ENCODE data around the gene CEACAM3.
A peak's percentile ranks its signal among the peaks of the same experiment; 100 is the strongest.
"Not testable (repeated sequence)": the region's sequence is repeated elsewhere in the genome, so short reads cannot be mapped to it uniquely, and the experiment has no call there.

The CEACAM3 gene

DNA sequence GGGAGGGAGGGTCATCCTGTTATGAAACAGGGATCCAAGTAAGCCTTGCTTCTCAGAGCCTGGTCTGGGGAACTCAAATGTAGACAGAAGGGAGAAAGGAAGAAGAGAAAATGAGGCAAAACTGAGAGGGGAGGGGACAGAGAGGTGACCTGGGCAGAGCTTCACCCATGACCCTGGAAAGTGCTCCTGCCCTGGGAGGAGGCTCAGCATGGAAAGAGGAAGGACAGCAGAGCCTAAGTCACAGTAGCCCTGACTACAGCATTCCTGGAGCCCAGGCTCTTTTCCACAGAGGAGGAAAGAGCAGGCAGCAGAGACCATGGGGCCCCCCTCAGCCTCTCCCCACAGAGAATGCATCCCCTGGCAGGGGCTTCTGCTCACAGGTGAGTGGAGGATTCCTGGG, at the start of gene CEACAM3:
CEACAM3 (plus strand) TSS at position 226 of the 400 bp plus-strand sequence; CDS start at position 317, 91 bp downstream.
- no peak for DNase-seq

DNA sequence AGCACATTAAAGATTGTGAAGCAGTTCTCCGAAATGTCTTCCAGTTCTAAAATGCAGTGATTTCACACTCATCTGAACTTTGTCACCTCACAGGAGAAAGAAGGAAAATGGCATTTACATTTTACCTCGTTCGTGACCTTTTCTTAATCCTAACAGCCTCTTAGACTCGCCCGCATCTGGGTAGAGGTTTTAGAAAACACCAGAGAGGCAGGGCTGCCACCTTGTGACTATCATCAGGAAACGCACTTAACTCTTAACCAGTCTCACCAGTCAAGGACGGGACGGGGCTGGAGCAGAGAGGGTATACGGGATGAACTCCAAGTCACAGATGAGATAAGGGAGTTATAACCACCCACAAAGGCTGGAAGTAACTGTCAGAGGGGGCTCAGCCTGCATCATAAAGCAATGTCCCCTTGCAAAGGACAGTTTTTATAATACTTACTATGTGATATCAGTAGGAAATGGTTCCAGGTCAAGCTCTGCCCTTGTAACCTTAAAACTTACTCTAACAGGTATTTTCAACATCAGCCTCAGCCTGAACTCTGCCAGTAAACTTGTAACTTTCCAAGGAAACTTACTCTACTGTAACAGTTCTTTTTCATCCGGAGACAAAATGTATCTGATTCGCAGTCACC, 49.7 kb upstream of the CEACAM3 start:
- peak; percentile 55 for DNase-seq

DNA sequence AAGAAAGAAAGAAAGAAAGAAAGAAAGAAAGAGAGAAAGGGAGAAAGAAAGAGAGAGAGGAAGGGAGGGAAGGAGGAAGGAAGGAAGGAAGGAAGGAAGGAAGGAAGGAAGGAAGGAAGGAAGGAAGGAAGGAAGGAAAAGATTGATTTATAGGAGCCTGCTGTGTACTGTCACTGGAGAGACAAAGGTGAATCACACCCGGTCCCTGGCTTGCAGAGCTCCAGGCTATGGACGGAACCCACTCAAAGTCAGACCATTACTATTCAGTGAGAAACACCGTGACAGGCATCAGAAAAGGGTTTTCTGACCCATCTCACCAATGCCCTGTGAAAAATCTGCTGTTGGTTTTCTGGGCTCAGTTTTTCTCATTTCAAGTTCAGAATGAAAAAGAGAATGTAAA, 48.4 kb upstream of the CEACAM3 start:
- DNase-seq = no peak

DNA sequence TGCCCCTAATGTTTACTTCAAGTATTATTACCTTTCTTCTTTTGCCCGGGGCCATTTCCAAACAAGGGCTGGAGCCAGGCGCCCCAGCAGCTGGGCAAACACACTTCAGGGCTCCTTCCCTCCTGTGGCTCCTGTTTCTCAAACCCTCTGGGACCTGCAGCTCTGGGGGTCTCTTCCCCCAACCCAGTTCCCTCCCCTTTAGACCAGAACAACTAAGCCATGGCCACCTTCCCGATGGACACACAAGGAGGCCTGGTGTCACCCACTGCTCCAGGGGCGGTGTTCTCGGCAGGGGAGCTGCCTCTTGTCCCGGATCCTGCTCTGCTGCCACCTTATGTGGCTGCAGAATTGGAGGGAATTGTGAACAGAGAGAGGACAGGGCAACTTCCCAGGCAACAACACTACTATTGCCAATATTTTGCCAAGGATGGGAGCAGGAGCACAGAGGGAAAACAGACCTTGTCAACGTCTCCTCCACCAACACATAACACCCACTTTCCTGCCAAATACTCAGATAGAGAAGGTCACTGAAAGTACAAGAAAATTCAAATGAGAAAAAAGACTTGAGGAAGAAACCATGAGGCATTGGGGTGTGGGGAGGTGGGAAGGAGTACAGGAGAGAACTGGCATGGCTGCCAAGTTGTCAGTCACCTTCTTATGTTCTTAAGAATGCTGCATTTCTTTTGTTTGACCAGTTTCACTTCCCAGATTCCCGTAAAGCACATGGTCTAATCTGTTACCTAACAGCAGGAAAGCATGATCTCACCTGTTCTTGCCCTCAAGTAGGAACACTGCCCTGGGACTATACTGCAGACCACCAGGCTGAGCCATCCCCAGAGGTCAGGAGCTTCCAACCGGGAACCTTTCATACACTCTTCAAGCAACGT, 45.9 kb upstream of the CEACAM3 start:
- DNase-seq = not testable (repeated sequence)

DNA sequence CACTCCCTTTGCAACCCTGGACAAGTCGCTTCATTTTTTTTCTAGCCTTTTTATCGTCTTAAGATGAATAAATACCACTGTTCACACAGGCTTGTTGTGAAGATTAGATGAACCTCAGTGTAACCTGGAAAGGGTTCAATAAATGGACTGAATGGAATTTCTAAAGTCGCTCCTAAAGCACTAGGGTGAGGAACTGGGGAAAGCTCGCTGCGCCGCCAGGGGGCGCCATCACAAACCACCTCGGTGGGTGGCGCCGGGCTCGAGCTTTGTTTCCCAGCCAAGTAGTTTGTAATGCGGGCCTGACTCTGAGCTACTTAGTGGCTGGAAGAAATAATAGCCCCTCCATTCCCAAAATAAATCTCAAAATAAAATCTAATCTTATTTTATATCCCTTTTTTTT, 43.2 kb upstream of the CEACAM3 start:
- DNase-seq = peak; percentile 20

DNA sequence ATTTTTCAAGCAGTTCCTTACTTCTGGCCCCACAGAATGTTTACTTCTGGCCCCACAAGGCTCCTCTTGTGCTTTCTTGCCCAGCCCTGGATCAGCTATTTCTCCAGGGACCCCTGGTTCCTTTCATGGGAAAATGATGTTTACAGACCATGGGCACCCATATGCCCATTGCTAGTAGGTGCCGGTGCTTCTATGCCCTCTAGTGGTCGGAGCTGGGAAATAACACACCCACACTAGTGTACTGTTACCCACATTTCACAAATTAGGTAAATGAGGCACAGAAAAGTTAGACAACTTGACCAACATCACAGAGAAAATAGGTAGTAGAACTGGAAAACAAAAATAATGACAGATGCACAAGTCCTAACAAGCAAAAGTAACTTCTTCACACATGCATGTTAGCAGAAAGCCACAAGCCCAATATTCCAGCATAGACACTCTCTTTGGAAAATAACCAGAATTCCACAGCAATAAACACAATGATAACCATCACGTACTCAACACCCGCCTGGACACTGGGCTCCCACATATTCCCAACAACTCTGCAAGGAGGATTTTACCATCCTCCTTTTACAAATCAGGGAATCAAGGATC, 42.4 kb upstream of the CEACAM3 start:
- peak; percentile 29 for DNase-seq

DNA sequence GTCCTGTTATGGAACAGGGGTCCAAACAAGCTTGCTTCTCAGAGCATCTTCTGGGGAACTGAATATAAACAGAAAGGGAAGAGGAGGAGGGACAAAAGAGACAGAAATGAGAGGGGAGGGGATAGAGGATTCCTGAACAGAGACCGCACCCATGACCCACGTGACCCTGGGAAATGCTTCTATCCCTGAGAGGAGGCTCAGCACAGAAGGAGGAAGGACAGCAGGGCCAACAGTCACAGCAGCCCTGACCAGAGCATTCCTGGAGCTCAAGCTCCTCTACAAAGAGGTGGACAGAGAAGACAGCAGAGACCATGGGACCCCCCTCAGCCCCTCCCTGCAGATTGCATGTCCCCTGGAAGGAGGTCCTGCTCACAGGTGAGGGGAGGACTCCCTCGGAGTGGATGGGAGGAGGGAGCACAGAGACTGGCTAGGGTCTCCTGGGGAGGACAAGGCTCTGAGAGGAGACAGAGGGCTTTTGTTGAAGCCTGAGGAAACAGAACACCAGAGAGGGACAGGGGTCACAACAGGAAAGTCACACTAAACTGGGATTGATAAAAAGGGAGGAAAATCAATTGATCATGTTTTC, 41.0 kb upstream of the CEACAM3 start, which contains the start of gene CEACAM6:
CEACAM6 (plus strand) TSS at position 203 of the 586 bp plus-strand sequence; CDS start at position 312, 109 bp downstream.
- no peak for DNase-seq

DNA sequence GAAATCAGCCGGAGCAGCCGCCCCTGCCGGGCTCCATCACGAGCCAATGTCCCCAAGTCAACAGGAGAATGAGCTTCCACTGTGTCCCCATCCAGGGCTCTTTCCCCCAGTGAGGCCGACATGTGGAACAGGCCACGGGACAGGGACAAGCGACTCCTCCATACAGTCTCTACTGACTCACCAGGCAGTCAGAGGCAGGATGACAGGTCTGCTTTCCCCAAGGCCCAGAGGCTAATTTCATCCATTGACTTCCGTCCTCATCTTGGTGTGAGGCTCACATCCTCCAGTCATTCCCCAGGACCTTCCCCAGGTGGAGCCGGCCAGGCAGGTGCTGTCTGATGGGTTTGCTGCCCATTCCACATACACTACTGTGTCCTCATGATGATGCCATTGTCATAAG, 37.5 kb upstream of the CEACAM3 start:
- DNase-seq = no peak

DNA sequence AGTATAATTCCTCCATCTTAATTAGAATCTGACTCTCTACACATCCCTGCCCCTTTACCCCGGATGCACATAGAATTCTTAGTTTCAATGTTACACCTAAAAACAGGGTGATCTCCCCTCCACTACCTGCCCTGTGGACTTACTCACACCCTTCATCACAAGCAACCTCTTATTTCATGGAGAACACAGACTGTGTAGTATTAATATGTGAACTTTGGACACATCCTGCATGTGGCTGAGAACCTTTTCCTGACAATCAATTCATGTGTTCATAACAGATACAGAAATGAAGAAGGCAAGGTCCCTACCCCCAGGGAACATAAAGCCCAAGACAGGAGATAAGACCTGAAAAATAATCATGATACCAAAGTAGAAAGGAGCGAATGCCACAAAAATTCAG, 29.3 kb upstream of the CEACAM3 start:
- no peak for DNase-seq

DNA sequence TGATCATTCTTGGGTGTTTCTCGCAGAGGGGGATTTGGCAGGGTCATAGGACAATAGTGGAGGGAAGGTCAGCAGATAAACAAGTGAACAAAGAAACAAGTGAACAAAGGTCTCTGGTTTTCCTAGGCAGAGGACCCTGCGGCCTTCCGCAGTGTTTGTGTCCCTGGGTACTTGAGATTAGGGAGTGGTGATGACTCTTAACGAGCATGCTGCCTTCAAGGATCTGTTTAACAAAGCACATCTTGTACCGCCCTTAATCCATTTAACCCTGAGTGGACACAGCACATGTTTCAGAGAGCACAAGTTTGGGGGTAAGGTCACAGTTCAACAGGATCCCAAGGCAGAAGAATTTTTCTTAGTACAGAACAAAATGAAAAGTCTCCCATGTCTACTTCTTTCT, 28.3 kb upstream of the CEACAM3 start:
- DNase-seq = not testable (repeated sequence)

DNA sequence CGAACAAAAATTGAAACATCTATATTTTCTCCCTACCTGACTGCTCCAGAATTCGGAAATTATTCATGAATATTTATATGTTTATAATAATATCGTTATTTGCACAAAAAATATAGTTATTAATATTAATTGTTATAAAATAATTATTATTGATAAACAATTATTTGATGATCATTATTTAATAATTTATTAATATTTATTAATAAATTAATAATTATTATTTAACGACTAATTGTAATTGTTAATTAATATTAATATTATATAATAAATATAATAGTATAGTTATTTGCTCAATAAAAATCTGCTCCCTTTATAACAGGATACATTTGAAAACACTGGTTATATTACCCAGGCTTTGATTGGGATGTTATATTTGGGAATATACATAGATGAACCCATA, 26.8 kb upstream of the CEACAM3 start:
- DNase-seq = no peak

DNA sequence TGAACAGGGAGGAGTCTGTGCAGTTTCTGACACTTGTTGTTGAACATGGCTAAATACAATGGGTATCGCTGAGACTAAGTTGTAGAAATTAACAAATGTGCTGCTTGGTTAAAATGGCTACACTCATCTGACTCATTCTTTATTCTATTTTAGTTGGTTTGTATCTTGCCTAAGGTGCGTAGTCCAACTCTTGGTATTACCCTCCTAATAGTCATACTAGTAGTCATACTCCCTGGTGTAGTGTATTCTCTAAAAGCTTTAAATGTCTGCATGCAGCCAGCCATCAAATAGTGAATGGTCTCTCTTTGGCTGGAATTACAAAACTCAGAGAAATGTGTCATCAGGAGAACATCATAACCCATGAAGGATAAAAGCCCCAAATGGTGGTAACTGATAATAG, 25.0 kb upstream of the CEACAM3 start:
- DNase-seq = no peak

DNA sequence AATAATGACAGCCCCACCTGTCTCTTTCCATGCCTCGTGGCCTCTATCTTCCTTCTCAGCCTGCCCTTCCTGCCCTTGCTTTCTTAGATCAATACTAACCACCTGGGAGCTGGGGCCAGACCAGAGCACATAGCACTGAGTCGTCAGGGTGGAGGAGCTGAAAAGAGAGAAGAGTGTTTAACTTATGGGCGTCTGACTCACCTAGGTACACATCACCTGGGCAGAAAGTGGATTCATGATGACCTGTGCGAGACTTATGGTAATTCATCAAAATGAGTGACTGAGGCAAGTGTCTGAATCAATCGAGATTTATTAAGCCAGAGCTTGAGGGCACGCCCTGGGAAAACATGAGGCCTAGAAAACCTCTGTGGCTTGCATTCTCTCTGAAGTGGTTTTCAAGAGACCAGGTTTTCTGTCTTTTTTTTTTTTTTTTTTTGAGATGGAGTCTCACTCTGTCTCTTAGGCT, 21.8 kb upstream of the CEACAM3 start:
- no peak for DNase-seq

DNA sequence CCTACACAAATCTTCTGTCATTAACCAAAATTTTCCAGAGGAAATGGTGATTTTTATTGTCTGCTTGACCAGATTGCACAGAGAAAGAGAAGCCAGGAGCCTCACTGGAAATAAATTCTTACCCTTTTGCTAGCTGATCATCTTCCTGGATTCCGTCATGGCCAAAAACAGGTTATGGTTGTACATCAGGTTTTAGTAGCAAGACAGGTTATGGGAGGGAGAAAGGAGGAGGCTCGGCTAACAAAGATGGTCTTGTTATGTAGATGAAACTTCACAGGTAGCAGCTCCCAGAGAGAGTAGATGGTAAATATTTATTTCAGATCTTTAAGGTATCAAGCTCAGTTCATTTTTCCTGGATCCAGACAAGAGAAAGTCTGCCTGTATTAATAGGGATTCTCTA, 19.7 kb upstream of the CEACAM3 start:
- DNase-seq = no peak

DNA sequence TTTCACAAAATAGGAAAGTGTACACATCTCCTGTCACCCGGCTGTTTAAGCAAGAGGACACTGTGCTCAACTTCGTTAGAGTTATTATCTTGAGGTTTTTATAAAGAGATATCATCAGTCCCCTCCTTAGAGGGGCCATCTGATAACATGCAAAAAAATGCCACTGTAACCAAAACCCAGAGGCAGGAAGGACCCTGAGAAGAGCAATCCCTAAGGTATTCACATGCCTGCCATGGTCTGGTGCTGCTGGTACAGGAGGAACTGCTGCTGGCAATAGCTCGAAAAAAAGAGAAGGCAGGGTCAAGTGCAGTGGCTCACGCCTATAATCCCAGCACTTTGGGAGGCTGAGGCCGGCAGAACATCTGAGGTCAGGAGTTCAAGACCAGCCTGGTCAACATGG, 12.8 kb upstream of the CEACAM3 start:
- no peak for DNase-seq

DNA sequence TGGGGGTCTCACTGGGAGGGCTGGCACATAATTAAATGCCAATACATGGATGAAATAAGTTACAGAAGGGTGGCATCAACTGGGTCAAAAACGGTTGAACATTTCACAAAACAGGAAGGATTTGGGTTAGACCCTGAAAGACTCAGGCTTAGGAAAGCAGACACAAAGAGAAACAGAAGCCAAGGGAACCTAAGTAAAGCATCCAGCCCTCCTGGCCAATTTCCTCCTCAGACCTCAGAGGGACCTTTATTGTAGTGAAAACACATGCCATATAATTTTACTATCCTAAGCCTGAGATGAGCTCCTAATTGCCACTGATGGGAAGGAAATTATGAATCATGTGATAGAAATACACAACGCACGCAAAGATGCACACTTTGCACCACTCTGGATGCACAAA, 12.1 kb upstream of the CEACAM3 start:
- no peak for DNase-seq

DNA sequence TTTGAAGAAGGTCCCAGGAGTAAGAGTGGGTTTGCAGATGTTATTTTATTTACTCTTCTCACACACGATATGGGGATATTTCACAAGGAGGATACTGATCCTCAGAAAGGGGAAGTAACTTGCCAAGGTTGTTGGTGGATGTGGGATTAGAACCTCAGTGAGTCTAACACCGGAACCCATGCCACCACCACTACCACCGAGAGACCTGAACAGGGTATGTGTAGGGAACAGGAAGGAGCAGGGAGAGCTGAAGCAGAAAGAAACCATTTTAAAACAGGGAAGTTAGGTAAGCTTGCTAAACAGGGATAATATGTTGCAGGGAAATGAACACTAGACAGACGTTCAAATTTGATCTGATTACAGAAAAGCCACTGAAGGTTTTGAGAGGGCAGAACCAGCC, 11.6 kb upstream of the CEACAM3 start:
- no peak for DNase-seq

DNA sequence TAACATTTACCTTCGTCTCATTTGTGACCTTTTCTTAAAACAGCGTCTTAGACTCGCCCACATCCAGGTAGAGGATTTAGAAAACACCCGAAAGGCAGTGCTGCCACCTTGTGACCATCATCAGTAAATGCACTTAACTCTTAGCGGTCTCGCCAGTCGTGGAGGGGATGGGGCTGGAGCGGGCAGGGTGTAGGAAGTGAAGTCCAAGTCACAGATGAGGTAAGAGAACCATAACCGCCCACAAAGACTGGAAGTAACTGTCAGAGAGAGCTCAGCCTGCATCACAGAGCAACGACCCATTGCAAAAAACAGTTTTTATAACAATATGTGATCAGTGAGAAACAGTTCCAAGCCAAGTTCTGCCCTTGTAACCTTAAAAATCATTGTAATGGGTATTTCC, 10.7 kb upstream of the CEACAM3 start:
- DNase-seq = peak; percentile 61

DNA sequence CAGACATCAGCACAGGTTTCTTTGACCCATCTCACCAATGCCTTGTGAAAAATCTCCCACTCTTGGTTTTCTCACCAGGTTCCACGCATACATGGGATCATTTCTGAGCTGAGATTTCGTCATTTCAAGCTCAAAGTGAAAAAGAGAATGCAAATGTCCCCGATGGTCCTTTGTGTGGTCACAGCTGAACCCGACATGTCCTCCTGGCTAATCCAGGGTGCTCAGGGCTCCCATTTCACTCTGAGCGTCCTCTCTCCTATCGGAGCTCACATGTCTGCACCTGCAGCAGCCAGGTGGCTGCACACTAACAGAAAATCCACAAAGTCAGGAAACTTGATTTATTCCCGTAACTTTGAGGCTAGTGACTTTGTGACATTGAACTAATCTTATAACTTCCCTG, 9.3 kb upstream of the CEACAM3 start:
- DNase-seq = no peak

DNA sequence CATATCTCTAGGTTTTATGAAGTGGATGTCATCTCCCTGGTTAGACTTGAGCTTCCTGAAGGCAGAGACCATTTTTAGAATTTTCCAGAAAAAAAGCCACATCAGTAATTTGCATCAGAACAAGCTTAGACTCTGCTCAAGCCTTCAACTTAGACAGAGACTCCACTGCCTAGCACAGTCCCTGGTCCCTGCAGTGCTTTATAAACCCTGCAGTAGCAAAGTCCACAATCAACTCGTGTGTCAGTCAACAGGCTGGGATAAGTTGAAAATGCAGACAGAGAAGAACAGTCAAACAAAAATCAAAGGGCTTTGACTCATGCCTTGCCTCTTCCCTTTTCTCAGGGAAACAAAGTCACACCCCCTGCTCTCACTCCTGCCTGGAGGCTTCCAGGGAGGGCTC, 7.9 kb upstream of the CEACAM3 start:
- not testable (repeated sequence) for DNase-seq

DNA sequence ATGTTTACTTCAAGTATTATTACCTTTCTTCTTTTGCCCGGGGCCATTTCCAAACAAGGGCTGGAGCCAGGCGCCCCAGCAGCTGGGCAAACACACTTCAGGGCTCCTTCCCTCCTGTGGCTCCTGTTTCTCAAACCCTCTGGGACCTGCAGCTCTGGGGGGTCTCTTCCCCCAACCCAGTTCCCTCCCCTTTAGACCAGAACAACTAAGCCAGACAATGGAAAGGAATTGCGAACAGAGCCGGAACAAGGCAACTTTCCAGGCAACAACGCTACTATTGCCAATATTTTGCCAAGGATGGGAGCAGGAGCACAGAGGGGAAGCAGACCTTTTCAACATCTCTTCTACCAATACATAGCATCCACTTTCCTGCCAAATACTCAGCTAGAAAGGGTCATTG, 7.3 kb upstream of the CEACAM3 start:
- DNase-seq = not testable (repeated sequence)

DNA sequence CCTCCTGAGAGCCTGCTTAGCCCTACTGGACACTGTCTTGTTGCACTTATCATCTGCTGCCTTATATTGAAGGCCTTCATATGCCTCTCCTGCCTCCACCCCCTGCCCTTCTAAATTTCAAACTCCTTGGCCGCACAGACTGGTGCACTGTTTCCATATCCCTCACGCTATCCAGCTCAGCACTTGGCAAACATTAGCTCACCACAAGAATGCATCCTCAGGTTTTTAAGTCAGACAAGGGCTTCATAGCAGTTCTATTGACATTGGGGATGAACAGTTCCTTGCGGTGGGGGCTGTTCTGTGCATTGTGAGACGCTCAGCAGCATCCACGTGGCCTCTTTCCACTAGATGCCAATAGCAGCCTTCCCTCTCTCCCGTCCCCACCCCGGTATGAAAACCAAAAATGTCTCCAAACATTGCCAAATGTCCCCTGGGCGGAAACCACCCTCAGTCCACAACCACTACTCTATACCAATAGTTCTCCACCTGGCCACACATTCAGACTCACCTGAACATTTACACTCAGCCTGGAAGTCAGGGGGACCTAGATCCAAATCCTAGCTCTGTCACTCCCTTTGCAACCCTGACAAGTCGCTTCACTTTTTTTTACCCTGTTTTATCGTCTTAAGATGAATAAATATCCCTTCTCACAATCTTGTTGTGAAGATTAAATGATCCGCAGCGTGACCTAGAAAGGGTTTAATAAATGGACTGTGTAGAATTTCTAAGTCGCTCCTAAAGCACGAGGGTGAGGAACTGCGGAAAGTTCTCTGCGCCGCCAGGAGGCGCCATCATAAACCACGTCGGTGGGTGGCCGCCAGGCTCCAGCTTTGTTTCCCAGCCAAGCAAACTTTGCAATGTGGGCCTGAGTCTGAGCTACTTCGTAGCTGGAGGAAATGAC, 3.6 kb upstream of the CEACAM3 start:
- DNase-seq = peak; percentile 44

Measured in HCEC 1CT (cell line).